Esophagus (tissue), 2 donors: ENCODE results near the gene IGLON5. TPM values are rescaled to one million over a fixed set of nuclear protein-coding genes. Genes with fewer than 3 reads are reported as not detected.

Source experiments
- H3K27ac ChIP-seq, 2 donors: one replicate each; pipeline ENCODE4 v1.5.1; 2013; ENCODE audit warnings: low read depth in 2 of 2, mild to moderate bottlenecking in 2 of 2, inconsistent platforms in 1 of 2, low read length in 1 of 2, moderate library complexity in 1 of 2
- H3K27me3 ChIP-seq, 2 donors: one replicate each; pipeline ENCODE4 v1.6.1; 2013; ENCODE audit warnings: low read length in 2 of 2, control low read depth in 1 of 2, mild to moderate bottlenecking in 1 of 2; ENCODE audit not compliant: insufficient read depth in 2 of 2, control insufficient read depth in 1 of 2
- H3K36me3 ChIP-seq, 2 donors: one replicate each; pipeline ENCODE4 v1.6.1; 2013; ENCODE audit warnings: low read length in 1 of 2; ENCODE audit not compliant: control insufficient read depth in 2 of 2, insufficient read depth in 2 of 2
- H3K4me1 ChIP-seq, 2 donors: one replicate each; pipeline ENCODE4 v1.6.1; 2013; ENCODE audit warnings: low read length in 1 of 2; ENCODE audit not compliant: control insufficient read depth in 2 of 2, insufficient read depth in 2 of 2
- H3K4me3 ChIP-seq, 2 donors: one replicate each; pipeline ENCODE4 v1.5.1; 2013; ENCODE audit warnings: low read length in 2 of 2, mild to moderate bottlenecking in 2 of 2, low read depth in 1 of 2, moderate library complexity in 1 of 2
- H3K9me3 ChIP-seq, 2 donors: one replicate each; pipeline ENCODE4 v1.6.1; 2013; ENCODE audit warnings: mild to moderate bottlenecking in 2 of 2, low read depth in 1 of 2, low read length in 1 of 2, moderate library complexity in 1 of 2; ENCODE audit not compliant: control insufficient read depth in 2 of 2, insufficient read depth in 1 of 2
- WGBS, 2 donors: extraction: QIAGEN DNeasy Blood & Tissue Kit; methylation state at CpG; one replicate each; pipeline ENCODE4 v1.1.7; 2013; 5-methylcytosine and 5-hydroxymethylcytosine counted together
- polyA plus RNA-seq, 2 donors: library from polyadenylated mRNA; stranded (reverse); fragments of 200-250 nt; gene quantifications; one replicate each; pipeline ENCODE4 v1.2.3, GENCODE V29; 2013
- donor health status: healthy with polysubstance abuse.
- donor health status: Bipolar disorder and iron deficiency.

The IGLON5 gene
- polyA plus RNA-seq, 2 donors: 0.15 to 0.22 TPM

DNA sequence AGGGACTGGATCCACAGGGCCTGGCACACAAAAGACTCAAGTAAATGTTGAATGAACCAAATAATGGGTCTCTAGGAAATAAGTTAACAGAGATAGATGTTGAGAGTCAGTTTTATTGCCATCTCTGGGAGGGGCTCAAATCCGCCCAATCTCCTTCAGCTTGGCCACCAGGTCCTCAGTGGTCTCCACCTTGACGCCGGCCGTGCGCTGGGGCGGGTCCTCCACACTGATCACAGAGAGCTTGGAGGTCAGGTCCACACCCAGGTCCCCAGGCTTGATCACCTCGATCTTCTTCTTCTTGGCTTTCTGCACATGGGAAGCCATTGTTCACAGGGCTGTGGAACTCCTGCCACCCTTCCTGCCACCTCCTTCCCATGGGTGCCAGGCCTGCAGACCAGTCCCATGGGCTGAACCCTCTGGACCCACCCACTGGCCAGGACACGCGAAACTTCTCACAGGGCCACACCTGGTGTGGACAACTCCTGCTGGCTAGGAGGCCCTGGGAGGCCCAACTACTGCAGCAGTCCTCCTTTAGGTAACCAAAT lies 33.7 kb downstream of the IGLON5 start:
- H3K36me3 ChIP-seq: peaks cover 0 to 10% of the 10 kb centered on the region in 2 donors
- no peaks in the 10 kb centered on the region for H3K27me3 ChIP-seq
- no peak overlapping the region for H3K4me3 ChIP-seq
- H3K27ac ChIP-seq: no peak overlapping the region
- no peaks in the 10 kb centered on the region for H3K9me3 ChIP-seq
- H3K4me1 ChIP-seq: peaks cover 6 to 11% of the 10 kb centered on the region in 2 donors
- WGBS, 2 donors: 94 to 95% methylated on average over 9 of the region's 9 CpGs

DNA sequence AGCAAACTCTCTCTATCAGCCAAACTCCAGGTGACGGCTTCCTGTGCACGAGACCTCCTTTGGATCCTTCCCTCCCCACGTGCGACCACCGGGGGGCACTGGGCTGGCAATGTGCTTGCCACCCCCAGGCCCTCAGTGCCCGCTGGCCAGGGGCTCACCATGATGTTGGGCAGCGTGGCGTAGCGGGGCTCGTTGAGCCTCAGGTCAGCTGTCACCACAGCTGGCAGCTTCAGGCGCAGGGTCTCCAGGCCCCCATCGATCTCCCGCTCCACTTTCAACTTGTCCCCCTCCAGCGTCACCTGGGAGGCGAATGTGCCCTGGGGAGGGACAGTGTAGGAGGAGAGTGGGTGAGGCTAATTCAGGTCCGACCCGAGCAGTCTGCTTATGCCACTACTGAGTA lies 35.3 kb downstream of the IGLON5 start:
- no peak overlapping the region for H3K27ac ChIP-seq
- H3K27me3 ChIP-seq: no peaks in the 10 kb centered on the region
- H3K36me3 ChIP-seq: peaks cover 5 to 10% of the 10 kb centered on the region in 2 donors
- no peak overlapping the region for H3K4me3 ChIP-seq
- H3K4me1 ChIP-seq: peaks cover 3 to 13% of the 10 kb centered on the region in 2 donors
- no peaks in the 10 kb centered on the region for H3K9me3 ChIP-seq
- WGBS, 2 donors: 90 to 93% methylated on average over 17 of the region's 17 CpGs

DNA sequence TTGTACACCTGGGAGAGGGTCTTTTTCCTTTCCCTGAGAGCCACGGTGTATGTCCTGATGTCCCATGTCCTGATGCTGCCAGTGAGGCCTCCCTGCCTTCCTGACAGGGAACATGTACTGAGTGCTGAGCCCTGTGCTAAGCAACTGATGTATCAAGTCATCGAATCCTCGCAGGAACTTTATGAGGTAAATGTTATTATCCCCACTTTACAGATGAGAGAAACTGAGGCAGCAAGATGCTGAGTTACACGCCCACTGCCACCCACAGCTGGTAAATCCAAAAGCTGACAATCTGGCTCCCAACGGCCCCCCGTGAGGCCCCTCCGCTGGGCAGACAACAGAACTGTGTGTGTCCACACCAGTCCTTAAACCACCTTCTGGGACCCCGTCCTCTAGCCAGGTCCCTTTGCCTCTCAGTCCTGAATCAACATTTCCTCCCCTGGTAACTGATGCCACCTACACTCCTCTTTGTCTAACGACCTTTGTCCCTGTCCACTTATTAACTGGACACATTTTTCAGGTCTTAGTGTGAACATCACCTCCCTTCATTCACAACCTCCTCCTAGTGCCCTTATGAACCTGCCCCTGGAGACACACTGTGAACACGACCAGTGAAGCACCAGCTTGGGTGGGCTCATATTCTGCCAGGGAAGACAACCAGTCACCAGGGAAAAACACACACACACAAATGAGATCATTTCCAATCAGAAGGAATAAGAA lies 35.9 kb downstream of the IGLON5 start:
- no peak overlapping the region for H3K27ac ChIP-seq
- no peaks in the 10 kb centered on the region for H3K9me3 ChIP-seq
- H3K4me3 ChIP-seq: no peak overlapping the region
- no peaks in the 10 kb centered on the region for H3K27me3 ChIP-seq
- WGBS, 2 donors: 82 to 89% methylated on average over 10 of the region's 10 CpGs
- peaks cover 5 to 12% of the 10 kb centered on the region in 2 donors for H3K36me3 ChIP-seq
- H3K4me1 ChIP-seq: peaks cover 3 to 7% of the 10 kb centered on the region in 2 donors

DNA sequence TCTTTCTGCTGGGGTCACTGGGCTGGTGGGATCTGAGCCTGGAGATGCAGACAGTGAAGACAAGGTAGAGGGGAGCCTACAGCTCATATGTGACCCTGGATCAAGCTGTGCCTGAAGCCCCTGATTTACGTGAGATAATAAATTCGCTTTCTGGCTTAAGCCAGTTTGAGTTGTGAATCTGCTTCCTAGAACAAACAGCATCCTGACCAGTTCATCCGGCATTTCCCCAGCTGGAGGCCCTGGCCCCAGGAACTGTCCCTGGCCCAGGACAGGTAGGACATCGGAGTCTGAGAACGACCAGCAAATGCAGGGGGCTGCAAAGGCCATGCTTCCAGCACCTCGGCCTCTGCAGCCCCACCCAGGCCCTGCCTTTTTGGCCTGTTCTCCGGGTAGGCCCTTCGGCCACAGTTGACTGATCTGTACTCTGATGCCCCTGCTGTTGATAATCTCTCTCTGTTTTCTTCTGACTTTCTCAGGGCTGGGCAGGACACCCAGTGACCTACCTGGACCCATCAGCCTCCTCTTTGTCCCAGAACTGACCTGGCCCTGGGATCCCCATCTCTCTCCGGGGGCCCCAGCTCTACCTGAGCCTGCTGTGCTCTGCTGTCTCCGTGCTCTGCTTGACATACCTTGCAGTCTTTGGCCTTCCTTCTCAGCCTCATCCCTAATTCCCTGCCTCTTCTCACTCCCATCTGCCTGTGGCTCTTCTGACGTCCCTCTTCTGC lies 40.0 kb downstream of the IGLON5 start:
- 93 to 96% methylated on average over 11 of the region's 11 CpGs for WGBS, 2 donors

DNA sequence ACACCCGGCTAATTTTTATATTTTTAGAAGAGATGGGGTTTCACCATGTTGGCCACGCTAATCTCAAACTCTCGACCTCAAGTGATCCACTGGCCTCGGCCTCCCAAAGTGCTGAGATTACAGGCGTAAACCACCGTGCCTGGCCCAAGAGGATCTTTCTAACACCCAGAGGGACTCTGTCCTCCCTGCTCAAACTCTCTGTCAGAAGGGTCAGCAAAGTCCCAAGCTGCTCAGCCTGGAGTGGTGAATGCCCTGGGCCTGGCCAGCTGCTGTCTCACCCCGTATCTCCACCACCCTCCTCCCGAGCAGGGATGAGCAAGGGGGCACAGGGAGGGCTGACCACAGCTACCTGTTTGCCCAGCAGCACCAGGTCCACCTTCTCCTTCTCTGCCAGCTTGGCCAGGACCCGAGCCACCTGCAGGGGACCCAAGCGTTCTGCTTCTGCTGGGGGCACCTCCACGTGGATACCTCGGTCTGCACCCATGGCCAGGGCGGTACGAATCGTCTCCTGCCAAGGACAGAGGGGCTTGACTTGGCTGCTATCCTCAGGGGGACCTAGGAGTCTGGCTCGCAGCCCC lies 41.4 kb downstream of the IGLON5 start:
- Histone ChIP-seq H3K4me3 (no peak overlapping the region), H3K27me3 (no peaks in the 10 kb centered on the region), H3K9me3 (no peaks in the 10 kb centered on the region), H3K4me1 (peaks cover 0 to 3% of the 10 kb centered on the region in 2 donors), H3K36me3 (peaks cover 5% of the 10 kb centered on the region in 2 donors), H3K27ac (no peak overlapping the region)
- WGBS, 2 donors: 95 to 96% methylated on average over 16 of the region's 16 CpGs

More for the DNA sequence above, 40.0 kb downstream of the IGLON5 start:
- Histone ChIP-seq H3K27me3 (no peaks in the 10 kb centered on the region), H3K4me1 (peaks cover 0 to 3% of the 10 kb centered on the region in 2 donors), H3K9me3 (no peaks in the 10 kb centered on the region), H3K27ac (peak overlapping the region; percentile 61 to 94), H3K4me3 (no peak overlapping the region), H3K36me3 (peaks cover 5 to 13% of the 10 kb centered on the region in 2 donors)

DNA sequence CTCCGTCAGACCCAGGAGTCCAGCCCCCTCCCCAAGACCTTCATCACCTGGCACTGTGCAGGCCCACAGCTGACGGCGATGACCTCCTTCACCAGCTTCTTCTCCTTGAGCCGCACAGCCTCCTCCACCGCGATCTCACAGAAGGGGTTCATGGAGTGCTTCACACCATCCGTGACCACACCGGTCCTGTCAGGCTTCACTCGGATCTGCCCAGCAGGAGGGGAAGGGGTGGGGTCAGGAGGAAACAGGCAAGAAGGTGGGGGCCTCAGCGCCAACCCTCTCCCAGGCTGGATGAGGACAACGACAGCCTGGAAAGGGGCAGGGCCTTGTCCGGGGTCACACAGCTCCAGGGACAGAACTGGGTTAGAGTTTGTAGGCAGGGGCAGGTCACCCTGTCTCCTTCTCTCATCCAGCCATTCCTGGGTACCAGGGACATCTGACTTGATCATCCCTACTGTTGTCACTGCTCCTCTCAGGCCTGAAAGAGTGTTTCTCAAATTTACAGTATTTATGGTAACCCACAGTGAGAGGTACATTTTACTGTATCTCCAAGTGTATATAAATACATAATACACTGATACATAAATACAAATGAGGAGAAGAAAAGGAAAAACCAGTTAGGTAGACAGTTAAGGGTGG lies 42.8 kb downstream of the IGLON5 start:
- peaks cover 0 to 3% of the 10 kb centered on the region in 2 donors for H3K4me1 ChIP-seq
- H3K27ac ChIP-seq: no peak overlapping the region
- H3K4me3 ChIP-seq: no peak overlapping the region
- H3K9me3 ChIP-seq: no peaks in the 10 kb centered on the region
- peaks cover 5% of the 10 kb centered on the region in 2 donors for H3K36me3 ChIP-seq
- WGBS, 2 donors: 73 to 74% methylated on average over 12 of the region's 12 CpGs
- no peaks in the 10 kb centered on the region for H3K27me3 ChIP-seq

DNA sequence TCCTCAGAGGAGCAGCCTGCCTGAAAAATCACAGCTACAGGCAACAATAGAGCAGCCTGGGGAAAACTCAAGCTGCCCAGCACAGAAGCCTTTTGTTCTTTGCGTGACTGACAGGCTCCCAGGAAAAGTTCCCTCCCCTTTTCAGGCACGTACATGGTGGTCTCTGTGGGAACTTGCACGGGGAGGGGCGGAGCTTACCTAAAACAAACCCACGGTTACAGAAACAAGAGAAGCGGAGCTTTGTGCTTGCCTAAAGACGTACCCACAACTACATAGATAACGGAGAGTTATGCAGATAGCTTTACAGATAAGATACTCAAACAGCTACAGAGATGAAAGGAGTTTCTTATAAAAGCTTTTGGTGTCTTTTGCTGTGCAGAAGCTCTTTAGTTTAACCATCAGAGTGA lies 43.3 kb downstream of the IGLON5 start:
- Histone ChIP-seq H3K36me3 (peaks cover 5% of the 10 kb centered on the region in 2 donors), H3K27me3 (no peaks in the 10 kb centered on the region), H3K4me1 (peaks cover 0 to 3% of the 10 kb centered on the region in 2 donors), H3K27ac (no peak overlapping the region), H3K9me3 (no peaks in the 10 kb centered on the region), H3K4me3 (no peak overlapping the region)
- WGBS, 2 donors: 39 to 55% methylated on average over 8 of the region's 8 CpGs

DNA sequence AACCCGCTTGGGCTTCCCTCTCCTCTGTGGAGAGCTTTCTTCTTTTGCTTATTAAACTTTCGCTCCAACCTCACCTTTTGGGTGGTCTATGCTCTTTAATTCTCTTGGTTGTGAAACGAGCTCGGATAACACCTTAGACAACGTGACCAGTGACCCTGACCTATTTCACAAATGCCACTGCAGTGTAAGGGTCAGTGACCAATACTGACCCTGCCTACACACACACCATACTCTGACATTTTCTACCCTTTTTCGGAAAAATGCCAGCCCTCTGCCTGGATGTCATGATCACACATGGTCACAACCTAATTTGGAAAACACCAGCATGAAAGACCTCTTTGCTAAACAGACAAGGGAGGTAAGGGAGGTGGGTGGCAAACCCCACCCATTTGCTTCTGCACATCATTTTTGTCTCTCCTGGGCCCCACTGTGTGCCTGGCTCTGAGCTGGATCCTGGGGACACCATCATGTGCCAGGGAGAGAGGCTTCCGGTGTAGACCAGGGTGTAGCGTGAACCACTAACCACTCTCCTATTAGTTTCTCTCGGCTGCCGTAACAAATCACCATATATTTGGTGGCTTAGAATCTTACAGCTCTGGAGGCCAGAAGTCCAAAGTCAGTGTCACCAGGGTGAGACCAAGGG lies 44.8 kb downstream of the IGLON5 start:
- 96 to 97% methylated on average over 10 of the region's 10 CpGs for WGBS, 2 donors
- Histone ChIP-seq H3K27me3 (no peaks in the 10 kb centered on the region), H3K4me3 (no peak overlapping the region), H3K4me1 (no peaks in the 10 kb centered on the region), H3K27ac (no peak overlapping the region), H3K9me3 (no peaks in the 10 kb centered on the region), H3K36me3 (peaks cover 0 to 5% of the 10 kb centered on the region in 2 donors)

DNA sequence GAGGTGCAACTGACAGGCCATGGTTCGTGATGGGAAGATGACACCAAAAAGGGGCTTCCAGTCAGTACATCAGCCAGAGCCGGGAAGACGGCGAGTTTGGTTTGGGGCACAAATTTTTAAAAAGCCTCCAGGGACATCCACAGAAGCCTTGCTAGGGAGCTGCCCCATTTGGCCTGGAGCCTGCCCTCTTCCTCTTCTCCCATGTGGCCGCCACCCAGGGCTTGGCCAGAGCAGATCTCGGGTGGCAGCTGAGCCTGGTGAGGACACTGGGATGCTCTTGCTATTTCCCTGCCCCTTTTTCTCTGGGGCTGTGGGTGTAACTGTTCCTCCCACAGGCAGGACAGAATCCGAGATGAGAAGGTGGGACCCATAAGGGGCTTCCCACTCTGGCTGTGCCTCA lies 46.5 kb downstream of the IGLON5 start:
- 79 to 81% methylated on average over 7 of the region's 7 CpGs for WGBS, 2 donors
- Histone ChIP-seq H3K36me3 (peaks cover 0 to 1% of the 10 kb centered on the region in 2 donors), H3K27me3 (no peaks in the 10 kb centered on the region), H3K4me1 (peaks cover 0 to under 1% of the 10 kb centered on the region in 2 donors), H3K27ac (no peak overlapping the region), H3K9me3 (no peaks in the 10 kb centered on the region), H3K4me3 (no peak overlapping the region)
